Ascending aorta (tissue), 2 donors: Measurements from ENCODE around the gene KCNIP3. TPM values are rescaled to one million over a fixed set of nuclear protein-coding genes. Genes with fewer than 3 reads are reported as not detected.

Source experiments
- DNase-seq, 2 donors: peaks; one replicate each; pipeline ENCODE4 v3.0.0-alpha.2; 2019; ENCODE audit warnings: low spot score in 2 of 2
- H3K27ac ChIP-seq, 2 donors: fragments of 200-600 bp; sonication (generic); one replicate each; pipeline ENCODE4 v1.5.1; 2016 to 2017; ENCODE audit warnings: mild to moderate bottlenecking in 1 of 2
- H3K27me3 ChIP-seq: fragments of 200-600 bp; sonication (generic); one replicate; pipeline ENCODE4 v1.5.1; 2017
- H3K36me3 ChIP-seq, 2 donors: fragments of 200-600 bp; sonication (generic); one replicate each; pipeline ENCODE4 v1.5.1; 2016
- H3K4me1 ChIP-seq, 2 donors: fragments of 200-600 bp; sonication (generic); one replicate each; pipeline ENCODE4 v1.5.1; 2016 to 2017; ENCODE audit warnings: mild to moderate bottlenecking in 1 of 2
- H3K4me3 ChIP-seq, 2 donors: fragments of 200-600 bp; sonication (generic); one replicate each; pipeline ENCODE4 v1.5.1; 2016 to 2017; ENCODE audit warnings: mild to moderate bottlenecking in 1 of 2
- H3K9me3 ChIP-seq, 2 donors: fragments of 200-600 bp; sonication (generic); one replicate each; pipeline ENCODE4 v1.5.1; 2016
- intact Hi-C: fragments of 100-400 bp; cut with DNase I; formaldehyde crosslinking; loops from one replicate; pipeline ENCODE4 v1.15.1; 2023
- total RNA-seq: library from RNA; depleted of rRNA; stranded (reverse); fragments of >200 nt; gene quantifications from one replicate; pipeline ENCODE4 v1.1.0, GENCODE V29; 2016
- TF ChIP-seq, protein P1 (sequence below), 3 experiments: fragments of 200-600 bp in 2 of 3; fragments of 450-650 bp in 1 of 3; sonication (generic) in 2 of 3; IDR thresholded peaks; one replicate each; pipeline ENCODE4 v1.5.1; 2016 to 2019; ENCODE audit warnings: antibody characterized with exemption in 3 of 3, mild to moderate bottlenecking in 1 of 3, moderate library complexity in 1 of 3

Gene KCNIP3
- total RNA-seq, 1 donor from 2014 or later = 5.2 TPM

DNA sequence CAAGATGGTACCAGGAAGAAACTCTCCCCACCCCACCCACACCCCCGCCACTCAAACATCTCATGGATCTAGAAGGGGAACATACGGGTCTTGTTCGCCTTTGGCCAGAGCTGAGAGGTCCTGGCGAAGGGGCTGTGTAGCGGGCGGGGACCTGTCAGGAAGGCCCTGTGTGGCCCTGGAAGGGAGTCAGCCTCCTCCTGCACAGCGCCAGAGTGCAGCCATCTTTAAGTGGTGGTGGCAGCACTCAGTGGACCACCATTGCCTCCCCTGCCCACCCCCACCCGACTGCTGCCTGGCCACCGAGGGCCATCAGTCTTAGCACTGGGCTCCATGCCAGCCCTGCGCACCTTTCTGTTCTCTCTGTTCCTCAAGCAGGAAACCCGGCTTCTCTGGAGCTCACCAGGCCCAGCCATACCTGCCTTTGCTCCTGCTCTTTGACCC, 93.8 kb downstream of the KCNIP3 start:
- intact Hi-C loops = no loop called here
- no peak overlapping the region for H3K4me3 ChIP-seq
- H3K36me3 ChIP-seq = no peaks in the 10 kb centered on the region
- H3K9me3 ChIP-seq = no peaks in the 10 kb centered on the region
- H3K4me1 ChIP-seq = no peaks in the 10 kb centered on the region
- no peaks in the 10 kb centered on the region for H3K27me3 ChIP-seq
- peak in 1 of 2 donors; percentile 44 for DNase-seq
- H3K27ac ChIP-seq = no peak overlapping the region
- TF ChIP-seq, protein P1, sequence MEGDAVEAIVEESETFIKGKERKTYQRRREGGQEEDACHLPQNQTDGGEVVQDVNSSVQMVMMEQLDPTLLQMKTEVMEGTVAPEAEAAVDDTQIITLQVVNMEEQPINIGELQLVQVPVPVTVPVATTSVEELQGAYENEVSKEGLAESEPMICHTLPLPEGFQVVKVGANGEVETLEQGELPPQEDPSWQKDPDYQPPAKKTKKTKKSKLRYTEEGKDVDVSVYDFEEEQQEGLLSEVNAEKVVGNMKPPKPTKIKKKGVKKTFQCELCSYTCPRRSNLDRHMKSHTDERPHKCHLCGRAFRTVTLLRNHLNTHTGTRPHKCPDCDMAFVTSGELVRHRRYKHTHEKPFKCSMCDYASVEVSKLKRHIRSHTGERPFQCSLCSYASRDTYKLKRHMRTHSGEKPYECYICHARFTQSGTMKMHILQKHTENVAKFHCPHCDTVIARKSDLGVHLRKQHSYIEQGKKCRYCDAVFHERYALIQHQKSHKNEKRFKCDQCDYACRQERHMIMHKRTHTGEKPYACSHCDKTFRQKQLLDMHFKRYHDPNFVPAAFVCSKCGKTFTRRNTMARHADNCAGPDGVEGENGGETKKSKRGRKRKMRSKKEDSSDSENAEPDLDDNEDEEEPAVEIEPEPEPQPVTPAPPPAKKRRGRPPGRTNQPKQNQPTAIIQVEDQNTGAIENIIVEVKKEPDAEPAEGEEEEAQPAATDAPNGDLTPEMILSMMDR (IDR thresholded peaks at IDR 0.05) = no peak

DNA sequence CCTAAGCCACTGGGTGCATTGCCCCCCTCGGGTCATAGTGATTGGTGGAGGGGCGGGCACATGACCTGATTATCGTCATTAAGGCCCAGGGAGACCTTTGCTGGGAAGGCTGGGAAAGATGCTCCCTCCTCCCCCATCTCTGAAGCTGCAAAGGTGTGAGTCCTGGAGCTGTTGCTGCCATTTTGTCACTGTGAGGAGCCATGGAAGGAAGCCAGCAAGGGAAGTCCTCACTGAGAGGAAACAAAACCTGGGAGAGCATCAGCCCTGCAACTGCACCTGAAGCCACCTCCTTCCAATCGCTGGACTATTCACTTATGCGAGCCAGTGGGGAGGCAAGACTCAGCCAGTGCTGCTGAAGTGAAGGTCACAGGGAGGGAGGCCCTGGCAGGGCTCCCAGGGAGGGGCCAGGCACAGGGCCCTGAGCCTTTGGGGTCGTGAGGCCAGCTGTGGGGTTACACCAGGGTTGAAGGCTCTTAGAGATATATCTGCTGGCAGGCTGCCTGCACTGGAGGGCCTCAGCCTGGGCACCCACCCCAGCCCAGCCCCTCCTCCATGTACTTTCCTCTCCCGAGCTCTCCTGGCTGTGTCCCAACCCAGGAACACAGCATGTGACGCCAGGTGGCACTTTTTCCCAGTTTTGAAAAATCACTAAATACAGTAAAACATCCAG, 94.6 kb downstream of the KCNIP3 start:
- TF ChIP-seq, protein P1 (IDR thresholded peaks at IDR 0.05) = no peak
- Histone ChIP-seq H3K27ac (no peak overlapping the region), H3K4me3 (no peak overlapping the region), H3K27me3 (no peaks in the 10 kb centered on the region), H3K36me3 (no peaks in the 10 kb centered on the region), H3K4me1 (no peaks in the 10 kb centered on the region), H3K9me3 (no peaks in the 10 kb centered on the region)
- DNase-seq = no peak
- intact Hi-C loops = no loop called here

DNA sequence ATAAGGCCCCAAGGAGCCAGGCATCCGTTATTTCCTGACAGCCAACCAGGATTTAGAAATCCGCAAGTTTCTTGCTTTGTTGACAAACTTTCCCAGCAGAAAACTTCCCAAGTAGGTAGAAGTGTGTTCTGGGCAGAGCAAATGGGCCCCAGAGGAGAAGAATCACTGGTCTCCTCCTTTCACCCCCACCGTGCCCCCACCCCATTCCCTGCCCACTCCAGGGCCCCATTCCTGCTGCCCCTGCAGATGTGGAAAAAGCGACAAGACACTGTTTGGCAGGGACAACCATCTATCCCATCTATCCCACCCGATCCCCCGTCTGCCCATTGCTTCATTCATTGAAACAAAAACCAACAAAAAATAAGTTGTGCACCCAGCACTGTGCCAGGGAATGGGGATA, 95.2 kb downstream of the KCNIP3 start:
- H3K9me3 ChIP-seq = no peaks in the 10 kb centered on the region
- no peaks in the 10 kb centered on the region for H3K27me3 ChIP-seq
- TF ChIP-seq, protein P1 (IDR thresholded peaks at IDR 0.05) = no peak
- no peak overlapping the region for H3K4me3 ChIP-seq
- H3K4me1 ChIP-seq = no peaks in the 10 kb centered on the region
- DNase-seq = peak in 1 of 2 donors; percentile 15
- intact Hi-C loops = no loop called here
- no peaks in the 10 kb centered on the region for H3K36me3 ChIP-seq
- no peak overlapping the region for H3K27ac ChIP-seq

DNA sequence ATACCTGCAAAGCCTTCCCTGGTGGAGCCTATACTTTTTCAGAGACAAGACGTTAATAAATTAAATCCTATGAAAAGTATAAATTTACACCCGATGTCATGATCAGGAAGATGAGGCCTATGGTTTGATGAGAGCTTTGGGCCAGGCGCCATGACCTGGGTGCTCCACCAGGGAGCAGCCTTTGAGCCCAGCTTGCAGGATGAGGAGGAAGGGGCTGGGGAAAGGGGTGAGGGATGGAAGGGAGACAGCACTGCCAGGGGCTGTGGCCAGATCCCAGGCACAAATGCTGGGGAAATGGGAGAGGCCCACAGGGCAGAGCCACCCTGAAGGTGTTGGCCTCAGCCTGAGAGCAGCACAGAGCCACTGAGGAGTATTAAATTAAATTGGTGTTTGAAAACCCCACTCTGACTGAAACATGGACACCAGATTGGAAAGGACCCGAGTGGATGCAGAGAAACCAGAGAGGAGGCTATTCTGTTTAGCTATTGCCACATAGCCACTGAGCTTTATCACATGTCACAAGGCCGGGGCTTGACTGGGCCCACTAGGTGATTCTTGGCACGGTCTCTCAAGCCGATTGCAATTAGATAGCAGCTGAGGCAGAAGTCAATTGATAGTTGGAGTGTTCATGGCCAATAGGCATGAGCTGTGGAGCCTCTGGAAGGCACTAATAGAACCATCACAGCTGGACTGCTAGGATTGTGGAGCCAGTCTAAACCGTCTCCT, 95.7 kb downstream of the KCNIP3 start:
- no peak for DNase-seq
- H3K27me3 ChIP-seq = no peaks in the 10 kb centered on the region
- no peaks in the 10 kb centered on the region for H3K4me1 ChIP-seq
- TF ChIP-seq, protein P1 (IDR thresholded peaks at IDR 0.05) = no peak
- no peaks in the 10 kb centered on the region for H3K36me3 ChIP-seq
- no peak overlapping the region for H3K4me3 ChIP-seq
- intact Hi-C loops = no loop called here
- no peak overlapping the region for H3K27ac ChIP-seq
- H3K9me3 ChIP-seq = no peaks in the 10 kb centered on the region

DNA sequence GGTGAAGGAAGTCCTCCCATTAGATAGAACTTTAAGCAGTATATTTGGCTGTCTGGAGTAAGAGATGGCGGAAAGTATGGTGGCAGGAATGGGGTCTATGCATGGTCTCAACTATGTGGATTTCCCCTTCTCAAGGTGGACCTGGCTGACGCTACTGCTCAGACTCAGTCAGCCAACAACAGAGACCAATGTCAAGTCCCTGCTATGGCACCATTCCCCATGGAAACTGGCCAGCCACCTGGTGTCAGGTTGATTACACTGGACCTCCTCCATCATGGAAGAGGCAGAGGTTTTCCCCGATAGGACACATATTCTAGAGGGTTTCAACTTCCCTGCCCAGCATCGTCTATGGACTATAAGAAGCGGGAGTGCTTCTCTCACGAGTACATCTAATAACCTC, 96.8 kb downstream of the KCNIP3 start:
- peak in 1 of 2 donors; percentile 39 for DNase-seq
- TF ChIP-seq, protein P1 (IDR thresholded peaks at IDR 0.05) = no peak
- Histone ChIP-seq H3K4me3 (no peak overlapping the region), H3K9me3 (no peaks in the 10 kb centered on the region), H3K27ac (no peak overlapping the region), H3K27me3 (no peaks in the 10 kb centered on the region), H3K36me3 (no peaks in the 10 kb centered on the region), H3K4me1 (no peaks in the 10 kb centered on the region)
- intact Hi-C loops = no loop called here
